22Rv1 (cell line): ENCODE measurements around the gene NPFFR1.

Experiments used
- H3K27ac ChIP-seq: fragments of 450-650 bp; 2 replicates; pipeline ENCODE4 v1.5.1; 2017
- ZFX ChIP-seq: fragments of 450-650 bp; IDR thresholded peaks from 2 replicates; pipeline ENCODE4 v1.6.1; 2017; ENCODE audit warnings: antibody characterized with exemption, borderline replicate concordance
- TF ChIP-seq, protein P1 (sequence below): fragments of 450-650 bp; IDR thresholded peaks from 2 replicates; pipeline ENCODE4 v1.5.1; 2017; ENCODE audit warnings: mild to moderate bottlenecking

Gene NPFFR1

DNA sequence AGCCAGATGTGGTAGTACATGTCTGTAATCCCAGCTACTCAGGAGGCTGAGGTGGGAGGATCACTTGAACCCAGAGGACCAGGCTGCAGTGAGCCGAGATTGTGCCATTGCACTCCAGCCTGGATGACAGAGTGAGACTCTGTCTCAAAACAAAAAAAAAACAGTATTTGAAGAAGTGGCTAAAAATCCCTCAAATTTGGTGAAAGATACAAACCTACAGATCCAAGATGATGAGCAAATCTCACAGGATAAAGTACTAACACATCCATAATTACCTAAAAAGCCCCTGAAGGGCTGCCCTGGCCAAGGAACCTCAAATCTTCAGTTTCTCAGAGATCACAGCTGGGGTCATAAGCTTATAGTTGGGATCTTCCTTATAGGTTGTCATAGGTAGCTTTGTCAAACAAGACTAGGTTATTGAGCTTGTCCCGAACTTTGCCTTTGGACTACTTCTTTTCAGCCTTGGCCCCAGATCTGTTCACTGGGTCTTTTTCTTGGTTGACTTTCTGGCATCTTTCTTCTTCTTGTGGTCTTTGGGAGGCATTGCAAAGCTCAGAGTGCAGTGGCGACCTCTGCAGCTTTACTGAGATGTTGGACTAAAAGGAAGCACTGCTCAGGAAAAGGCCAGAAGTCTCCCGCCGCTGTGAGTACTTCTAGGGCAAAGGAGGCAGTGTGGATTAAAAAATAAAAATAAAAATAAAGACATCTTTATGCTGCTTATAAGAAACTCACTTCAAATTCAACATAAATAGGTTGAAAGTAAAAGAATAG, 84.9 kb downstream of the NPFFR1 start:
- TF ChIP-seq, protein P1, sequence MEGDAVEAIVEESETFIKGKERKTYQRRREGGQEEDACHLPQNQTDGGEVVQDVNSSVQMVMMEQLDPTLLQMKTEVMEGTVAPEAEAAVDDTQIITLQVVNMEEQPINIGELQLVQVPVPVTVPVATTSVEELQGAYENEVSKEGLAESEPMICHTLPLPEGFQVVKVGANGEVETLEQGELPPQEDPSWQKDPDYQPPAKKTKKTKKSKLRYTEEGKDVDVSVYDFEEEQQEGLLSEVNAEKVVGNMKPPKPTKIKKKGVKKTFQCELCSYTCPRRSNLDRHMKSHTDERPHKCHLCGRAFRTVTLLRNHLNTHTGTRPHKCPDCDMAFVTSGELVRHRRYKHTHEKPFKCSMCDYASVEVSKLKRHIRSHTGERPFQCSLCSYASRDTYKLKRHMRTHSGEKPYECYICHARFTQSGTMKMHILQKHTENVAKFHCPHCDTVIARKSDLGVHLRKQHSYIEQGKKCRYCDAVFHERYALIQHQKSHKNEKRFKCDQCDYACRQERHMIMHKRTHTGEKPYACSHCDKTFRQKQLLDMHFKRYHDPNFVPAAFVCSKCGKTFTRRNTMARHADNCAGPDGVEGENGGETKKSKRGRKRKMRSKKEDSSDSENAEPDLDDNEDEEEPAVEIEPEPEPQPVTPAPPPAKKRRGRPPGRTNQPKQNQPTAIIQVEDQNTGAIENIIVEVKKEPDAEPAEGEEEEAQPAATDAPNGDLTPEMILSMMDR, result no peak
- TF ChIP-seq ZFX, result no peak
- no peak overlapping the region for H3K27ac ChIP-seq
